OCI-LY1 (cell line): ENCODE results near the gene TRPV2.

ENCODE experiments used
- H2AFZ ChIP-seq: fragments of 200-600 bp; sonication (generic), shearing (Covaris generic); 2 replicates; pipeline ENCODE4 v1.6.0; 2014; ENCODE audit warnings: antibody characterized with exemption, mild to moderate bottlenecking, low read length
- H3F3A ChIP-seq: fragments of 200-600 bp; sonication (generic), shearing (Covaris generic); 2 replicates; pipeline ENCODE4 v1.6.0; 2014; ENCODE audit warnings: mild to moderate bottlenecking, antibody characterized with exemption, low read length, moderate library complexity; ENCODE audit not compliant: insufficient read depth
- H3K27ac ChIP-seq: fragments of 200-600 bp; sonication (generic); 2 replicates; pipeline ENCODE4 v1.5.1; 2014; ENCODE audit warnings: low read length, mixed run types, mild to moderate bottlenecking, low read depth; ENCODE audit not compliant: poor library complexity, severe bottlenecking
- H3K27me3 ChIP-seq: fragments of 200-600 bp; sonication (generic); 2 replicates; pipeline ENCODE4 v1.6.0; 2014; ENCODE audit warnings: antibody characterized with exemption, mild to moderate bottlenecking, low read length, moderate library complexity; ENCODE audit not compliant: insufficient read depth
- H3K36me3 ChIP-seq: fragments of 200-600 bp; sonication (generic); 2 replicates; pipeline ENCODE4 v1.6.1; 2014; ENCODE audit warnings: mild to moderate bottlenecking, antibody characterized with exemption, low read length, moderate library complexity, mixed read lengths; ENCODE audit not compliant: insufficient read depth
- H3K4me1 ChIP-seq: fragments of 200-600 bp; sonication (generic); 2 replicates; pipeline ENCODE4 v1.5.1; 2014; ENCODE audit warnings: mild to moderate bottlenecking, low read length, moderate library complexity; ENCODE audit not compliant: insufficient read depth, severe bottlenecking
- H3K4me2 ChIP-seq: fragments of 200-600 bp; sonication (generic), shearing (Covaris generic); 2 replicates; pipeline ENCODE4 v1.6.1; 2014; ENCODE audit warnings: low read length
- H3K4me3 ChIP-seq: fragments of 200-600 bp; sonication (generic); 2 replicates; pipeline ENCODE4 v1.5.1; 2014; ENCODE audit warnings: low read length, low read depth, mild to moderate bottlenecking, mixed read lengths; ENCODE audit not compliant: poor library complexity, severe bottlenecking
- H3K79me2 ChIP-seq: fragments of 200-600 bp; shearing (Covaris generic); 2 replicates; pipeline ENCODE4 v1.6.1; 2016; ENCODE audit warnings: mixed run types, low read length, mixed read lengths; ENCODE audit not compliant: insufficient read depth
- H3K9ac ChIP-seq: fragments of 200-600 bp; sonication (generic), shearing (Covaris generic); 2 replicates; pipeline ENCODE4 v1.6.1; 2014; ENCODE audit warnings: mild to moderate bottlenecking, low read length, mixed read lengths
- H3K9me2 ChIP-seq: fragments of 200-600 bp; sonication (generic), shearing (Covaris generic); 2 replicates; pipeline ENCODE4 v1.6.1; 2014; ENCODE audit warnings: low read depth, mild to moderate bottlenecking, low read length, mixed read lengths
- H3K9me3 ChIP-seq: fragments of 200-600 bp; shearing (Covaris generic); 2 replicates; pipeline ENCODE4 v1.6.1; 2014; ENCODE audit warnings: low read length, mixed read lengths
- H4K20me1 ChIP-seq: fragments of 200-600 bp; sonication (generic), shearing (Covaris generic); 2 replicates; pipeline ENCODE4 v1.6.0; 2016; ENCODE audit warnings: mild to moderate bottlenecking, low read length; ENCODE audit not compliant: insufficient read depth
- EZH2 ChIP-seq: fragments of 200-600 bp; sonication (generic), shearing (Covaris generic); IDR thresholded peaks from 2 replicates; pipeline ENCODE4 v1.8.0; 2017; ENCODE audit warnings: borderline replicate concordance, mixed run types, mild to moderate bottlenecking, antibody characterized with exemption, low read length, moderate library complexity, mixed read lengths
- TF ChIP-seq, protein P1 (sequence below): fragments of 200-600 bp; sonication (generic), shearing (Covaris generic); IDR thresholded peaks from 2 replicates; pipeline ENCODE4 v1.5.1; 2017; ENCODE audit warnings: mild to moderate bottlenecking, antibody characterized with exemption, low read length, moderate library complexity, mixed read lengths

TRPV2 gene

DNA sequence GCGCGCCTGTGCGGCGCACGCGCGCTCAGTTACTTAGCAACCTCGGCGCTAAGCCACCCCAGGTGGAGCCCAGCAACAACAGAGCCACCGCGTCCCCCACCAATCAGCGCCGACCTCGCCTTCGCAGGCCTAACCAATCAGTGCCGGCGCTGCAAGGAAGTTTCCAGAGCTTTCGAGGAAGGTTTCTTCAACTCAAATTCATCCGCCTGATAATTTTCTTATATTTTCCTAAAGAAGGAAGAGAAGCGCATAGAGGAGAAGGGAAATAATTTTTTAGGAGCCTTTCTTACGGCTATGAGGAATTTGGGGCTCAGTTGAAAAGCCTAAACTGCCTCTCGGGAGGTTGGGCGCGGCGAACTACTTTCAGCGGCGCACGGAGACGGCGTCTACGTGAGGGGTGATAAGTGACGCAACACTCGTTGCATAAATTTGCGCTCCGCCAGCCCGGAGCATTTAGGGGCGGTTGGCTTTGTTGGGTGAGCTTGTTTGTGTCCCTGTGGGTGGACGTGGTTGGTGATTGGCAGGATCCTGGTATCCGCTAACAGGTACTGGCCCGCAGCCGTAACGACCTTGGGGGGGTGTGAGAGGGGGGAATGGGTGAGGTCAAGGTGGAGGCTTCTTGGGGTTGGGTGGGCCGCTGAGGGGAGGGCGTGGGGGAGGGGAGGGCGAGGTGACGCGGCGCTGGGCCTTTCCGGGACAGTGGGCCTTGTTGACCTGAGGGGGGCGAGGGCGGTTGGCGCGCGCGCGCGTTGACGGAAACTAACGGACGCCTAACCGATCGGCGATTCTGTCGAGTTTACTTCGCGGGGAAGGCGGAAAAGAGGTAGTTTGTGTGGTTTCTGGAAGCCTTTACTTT, 34.5 kb upstream of the TRPV2 start, which contains the start of gene UBB:
TSS of gene UBB (plus strand) at position 452 of the 856 bp plus-strand sequence. CDS start 817 bp downstream, outside the sequence.
- H3K4me3 ChIP-seq = peak within 1 kb of the TSS; percentile 76
- peak within 1 kb of the TSS; percentile 66 for H3K4me2 ChIP-seq
- peaks cover 7% of the 10 kb centered on the region; the same call in 1 of the 2 replicates for H3F3A ChIP-seq
- H3K27ac ChIP-seq = peak within 1 kb of the TSS; percentile 79
- no peaks in the 10 kb centered on the region for H4K20me1 ChIP-seq
- no peak within 1 kb of the TSS for H2AFZ ChIP-seq
- H3K4me1 ChIP-seq = peaks cover 43% of the 10 kb centered on the region
- no peaks in the 10 kb centered on the region for H3K9me2 ChIP-seq
- H3K9me3 ChIP-seq = no peaks in the 10 kb centered on the region
- H3K27me3 ChIP-seq = no peaks in the 10 kb centered on the region
- H3K36me3 ChIP-seq = peaks cover 26% of the 10 kb centered on the region
- TF ChIP-seq EZH2 = no peak
- TF ChIP-seq, protein P1, sequence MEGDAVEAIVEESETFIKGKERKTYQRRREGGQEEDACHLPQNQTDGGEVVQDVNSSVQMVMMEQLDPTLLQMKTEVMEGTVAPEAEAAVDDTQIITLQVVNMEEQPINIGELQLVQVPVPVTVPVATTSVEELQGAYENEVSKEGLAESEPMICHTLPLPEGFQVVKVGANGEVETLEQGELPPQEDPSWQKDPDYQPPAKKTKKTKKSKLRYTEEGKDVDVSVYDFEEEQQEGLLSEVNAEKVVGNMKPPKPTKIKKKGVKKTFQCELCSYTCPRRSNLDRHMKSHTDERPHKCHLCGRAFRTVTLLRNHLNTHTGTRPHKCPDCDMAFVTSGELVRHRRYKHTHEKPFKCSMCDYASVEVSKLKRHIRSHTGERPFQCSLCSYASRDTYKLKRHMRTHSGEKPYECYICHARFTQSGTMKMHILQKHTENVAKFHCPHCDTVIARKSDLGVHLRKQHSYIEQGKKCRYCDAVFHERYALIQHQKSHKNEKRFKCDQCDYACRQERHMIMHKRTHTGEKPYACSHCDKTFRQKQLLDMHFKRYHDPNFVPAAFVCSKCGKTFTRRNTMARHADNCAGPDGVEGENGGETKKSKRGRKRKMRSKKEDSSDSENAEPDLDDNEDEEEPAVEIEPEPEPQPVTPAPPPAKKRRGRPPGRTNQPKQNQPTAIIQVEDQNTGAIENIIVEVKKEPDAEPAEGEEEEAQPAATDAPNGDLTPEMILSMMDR = no peak; the same call in 1 of the 2 replicates
- peak within 1 kb of the TSS; percentile 81 for H3K9ac ChIP-seq
- peaks cover 7% of the 10 kb centered on the region for H3K79me2 ChIP-seq

DNA sequence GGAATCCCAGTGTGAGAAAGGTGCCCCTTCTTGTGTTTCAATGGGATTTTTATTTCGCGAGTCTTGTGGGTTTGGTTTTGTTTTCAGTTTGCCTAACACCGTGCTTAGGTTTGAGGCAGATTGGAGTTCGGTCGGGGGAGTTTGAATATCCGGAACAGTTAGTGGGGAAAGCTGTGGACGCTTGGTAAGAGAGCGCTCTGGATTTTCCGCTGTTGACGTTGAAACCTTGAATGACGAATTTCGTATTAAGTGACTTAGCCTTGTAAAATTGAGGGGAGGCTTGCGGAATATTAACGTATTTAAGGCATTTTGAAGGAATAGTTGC, 33.9 kb upstream of the TRPV2 start:
- H3K4me1 ChIP-seq = peaks cover 48% of the 10 kb centered on the region
- no peaks in the 10 kb centered on the region for H3K27me3 ChIP-seq
- peaks cover 26% of the 10 kb centered on the region for H3K36me3 ChIP-seq
- peak overlapping the region; percentile 81 for H3K9ac ChIP-seq
- peak overlapping the region; percentile 66 for H3K4me2 ChIP-seq
- TF ChIP-seq, protein P1 = 0 out of 2 replicates have a peak, but pooled peaks have one; percentile 11
- TF ChIP-seq EZH2 = no peak
- H3K27ac ChIP-seq = peak overlapping the region; percentile 79
- H3F3A ChIP-seq = peaks cover 7% of the 10 kb centered on the region; the same call in 1 of the 2 replicates
- H3K79me2 ChIP-seq = peaks cover 7% of the 10 kb centered on the region
- H2AFZ ChIP-seq = no peak overlapping the region
- peak overlapping the region; percentile 76 for H3K4me3 ChIP-seq
- no peaks in the 10 kb centered on the region for H3K9me3 ChIP-seq
- H4K20me1 ChIP-seq = no peaks in the 10 kb centered on the region
- H3K9me2 ChIP-seq = no peaks in the 10 kb centered on the region

DNA sequence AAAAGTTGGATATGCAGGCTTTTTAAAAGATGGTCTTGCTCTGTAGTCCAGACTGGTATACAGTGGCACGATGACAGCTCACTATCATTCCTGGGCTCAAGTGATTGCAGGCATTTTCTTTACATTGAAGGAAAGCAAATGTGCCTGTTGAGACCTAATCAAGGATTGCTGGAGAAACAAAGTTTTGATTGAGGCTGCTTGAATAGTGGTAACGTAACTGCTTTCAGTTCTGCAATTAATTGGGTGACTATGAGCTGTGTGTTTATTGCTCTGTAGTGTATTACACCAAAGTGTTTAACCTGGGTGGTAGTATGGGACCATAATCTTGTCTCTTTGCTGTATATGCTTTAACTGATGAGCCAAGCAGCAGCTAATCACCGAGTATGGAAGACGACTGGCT, 32.2 kb upstream of the TRPV2 start:
- Histone ChIP-seq H3K9ac (peak overlapping the region; percentile 3; the same call in 1 of the 2 replicates), H3K9me2 (no peaks in the 10 kb centered on the region), H3K36me3 (peaks cover 26% of the 10 kb centered on the region), H2AFZ (no peak overlapping the region), H4K20me1 (no peaks in the 10 kb centered on the region), H3K4me3 (peak overlapping the region; percentile 76), H3K79me2 (peaks cover 7% of the 10 kb centered on the region), H3K27me3 (no peaks in the 10 kb centered on the region), H3K27ac (peak overlapping the region; percentile 93), H3K4me1 (peaks cover 64% of the 10 kb centered on the region), H3K9me3 (no peaks in the 10 kb centered on the region), H3F3A (peaks cover 7% of the 10 kb centered on the region; the same call in 1 of the 2 replicates), H3K4me2 (peak overlapping the region; percentile 60)
- TF ChIP-seq, protein P1 = no peak
- TF ChIP-seq EZH2 = no peak
